Measurements from ENCODE around the gene SBNO1. TPM values are rescaled to one million over a fixed set of nuclear protein-coding genes. Genes with fewer than 3 reads are reported as not detected.

Gene SBNO1
- total RNA-seq, 1 experiment from 2014 or later, result 43.8 TPM

DNA sequence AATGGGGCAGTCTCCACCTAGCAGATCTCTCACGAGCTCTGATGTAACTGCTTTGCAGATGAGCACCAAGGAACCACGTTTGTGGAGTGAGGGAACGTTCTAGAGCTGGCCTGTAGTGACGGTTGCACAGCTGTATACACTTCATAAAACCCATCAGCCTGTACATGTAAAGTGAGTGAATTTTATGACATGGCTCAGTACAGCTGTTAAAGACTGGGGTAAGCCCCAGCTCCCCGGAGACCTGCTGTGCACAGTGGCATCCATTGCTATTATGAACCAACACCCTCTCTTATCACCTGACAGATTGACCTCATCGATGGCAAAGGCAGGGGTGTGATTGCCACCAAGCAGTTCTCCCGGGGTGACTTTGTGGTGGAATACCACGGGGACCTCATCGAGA lies 39.9 kb upstream of the SBNO1 start (continued):
- TF ChIP-seq, protein P1, sequence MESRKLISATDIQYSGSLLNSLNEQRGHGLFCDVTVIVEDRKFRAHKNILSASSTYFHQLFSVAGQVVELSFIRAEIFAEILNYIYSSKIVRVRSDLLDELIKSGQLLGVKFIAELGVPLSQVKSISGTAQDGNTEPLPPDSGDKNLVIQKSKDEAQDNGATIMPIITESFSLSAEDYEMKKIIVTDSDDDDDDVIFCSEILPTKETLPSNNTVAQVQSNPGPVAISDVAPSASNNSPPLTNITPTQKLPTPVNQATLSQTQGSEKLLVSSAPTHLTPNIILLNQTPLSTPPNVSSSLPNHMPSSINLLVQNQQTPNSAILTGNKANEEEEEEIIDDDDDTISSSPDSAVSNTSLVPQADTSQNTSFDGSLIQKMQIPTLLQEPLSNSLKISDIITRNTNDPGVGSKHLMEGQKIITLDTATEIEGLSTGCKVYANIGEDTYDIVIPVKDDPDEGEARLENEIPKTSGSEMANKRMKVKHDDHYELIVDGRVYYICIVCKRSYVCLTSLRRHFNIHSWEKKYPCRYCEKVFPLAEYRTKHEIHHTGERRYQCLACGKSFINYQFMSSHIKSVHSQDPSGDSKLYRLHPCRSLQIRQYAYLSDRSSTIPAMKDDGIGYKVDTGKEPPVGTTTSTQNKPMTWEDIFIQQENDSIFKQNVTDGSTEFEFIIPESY (IDR thresholded peaks at IDR 0.05; ENCODE audit: extremely low read depth, insufficient replicate concordance, low read length), result no peak
- TF ChIP-seq ZNF274 (IDR thresholded peaks at IDR 0.05; ENCODE audit: low read depth, low read length) (no peak), ELF1 (IDR thresholded peaks at IDR 0.05; ENCODE audit: borderline replicate concordance, low read depth) (no peak), EZH2phosphoT487 (IDR thresholded peaks at IDR 0.05; ENCODE audit: borderline replicate concordance) (no peak), TCF7L2 (IDR thresholded peaks at IDR 0.05; ENCODE audit: borderline replicate concordance, extremely low read depth, insufficient read depth, insufficient read length) (no peak)
- TF ChIP-seq, protein P2, sequence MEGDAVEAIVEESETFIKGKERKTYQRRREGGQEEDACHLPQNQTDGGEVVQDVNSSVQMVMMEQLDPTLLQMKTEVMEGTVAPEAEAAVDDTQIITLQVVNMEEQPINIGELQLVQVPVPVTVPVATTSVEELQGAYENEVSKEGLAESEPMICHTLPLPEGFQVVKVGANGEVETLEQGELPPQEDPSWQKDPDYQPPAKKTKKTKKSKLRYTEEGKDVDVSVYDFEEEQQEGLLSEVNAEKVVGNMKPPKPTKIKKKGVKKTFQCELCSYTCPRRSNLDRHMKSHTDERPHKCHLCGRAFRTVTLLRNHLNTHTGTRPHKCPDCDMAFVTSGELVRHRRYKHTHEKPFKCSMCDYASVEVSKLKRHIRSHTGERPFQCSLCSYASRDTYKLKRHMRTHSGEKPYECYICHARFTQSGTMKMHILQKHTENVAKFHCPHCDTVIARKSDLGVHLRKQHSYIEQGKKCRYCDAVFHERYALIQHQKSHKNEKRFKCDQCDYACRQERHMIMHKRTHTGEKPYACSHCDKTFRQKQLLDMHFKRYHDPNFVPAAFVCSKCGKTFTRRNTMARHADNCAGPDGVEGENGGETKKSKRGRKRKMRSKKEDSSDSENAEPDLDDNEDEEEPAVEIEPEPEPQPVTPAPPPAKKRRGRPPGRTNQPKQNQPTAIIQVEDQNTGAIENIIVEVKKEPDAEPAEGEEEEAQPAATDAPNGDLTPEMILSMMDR (IDR thresholded peaks at IDR 0.05 in 2 of 3, conservative IDR thresholded peaks at IDR 0.05 in 1 of 3; ENCODE audit: borderline replicate concordance in 1 of 3, insufficient read depth in 1 of 3, low read depth in 2 of 3, low read length in 2 of 3), result no peak

DNA sequence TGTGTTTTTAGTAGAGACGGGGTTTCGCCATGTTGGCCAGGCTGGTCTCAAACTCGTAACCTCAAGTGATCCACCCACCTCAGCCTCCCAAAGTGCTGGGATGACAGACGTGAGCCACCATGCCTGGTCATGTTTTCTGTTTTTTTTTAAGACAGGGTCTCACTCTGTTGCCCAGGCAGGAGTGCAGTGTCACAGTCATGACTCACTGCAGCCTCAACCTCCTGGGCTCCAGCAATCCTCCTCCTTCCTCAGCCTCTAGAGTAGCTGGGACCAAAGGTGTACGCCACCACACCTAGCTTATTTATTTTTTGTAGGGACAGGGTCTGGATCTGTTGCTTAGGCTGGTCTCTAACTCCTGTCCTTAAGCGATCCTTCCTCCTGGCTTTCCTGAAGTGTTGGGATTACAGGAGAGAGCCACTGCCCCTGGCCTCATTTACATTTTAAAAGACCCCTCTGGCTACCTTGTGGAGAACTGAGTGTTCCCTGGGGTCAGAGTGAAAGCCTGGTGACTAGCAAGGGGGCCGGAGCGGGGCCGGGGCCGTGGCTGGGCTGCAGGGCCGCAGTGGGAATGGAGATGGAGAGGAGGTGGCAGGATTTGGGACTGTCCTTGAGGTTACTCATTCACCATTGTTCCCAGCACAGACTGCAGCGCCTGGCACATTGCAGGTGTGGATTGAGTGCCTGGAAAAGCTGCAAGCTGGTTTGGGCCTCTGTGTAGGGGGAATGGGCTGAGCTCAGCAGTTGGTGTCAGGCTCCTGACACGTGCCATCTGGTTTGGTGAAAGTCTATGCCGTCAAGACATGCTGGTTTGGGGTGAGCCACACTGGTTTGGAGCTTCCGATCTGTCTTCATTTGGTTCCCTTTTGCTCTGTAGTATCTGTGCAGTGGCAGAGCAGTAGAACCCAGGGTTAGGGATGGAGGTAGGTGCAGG lies 37.4 kb upstream of the SBNO1 start:
- Histone ChIP-seq H3K9me2 (ENCODE audit: insufficient read depth) (no peaks in the 10 kb centered on the region), H3K4me1 (ENCODE audit: control insufficient read depth in 1 of 2, insufficient read depth in 2 of 2, low read length in 2 of 2) (no peaks in the 10 kb centered on the region), H3K79me2 (ENCODE audit: insufficient read depth, low read length) (peaks cover 53% of the 10 kb centered on the region), H3K9me3 (ENCODE audit: control insufficient read depth in 1 of 2, insufficient read depth in 1 of 2, low read depth in 1 of 2, low read length in 2 of 2) (no peaks in the 10 kb centered on the region), H4K20me1 (ENCODE audit: insufficient read depth) (no peaks in the 10 kb centered on the region), H2AFZ (ENCODE audit: low read depth, low read length, poor library complexity, severe bottlenecking) (no peak overlapping the region), H3K9ac (ENCODE audit: low read length) (no peak overlapping the region), H3K4me2 (ENCODE audit: low read length) (no peak overlapping the region), H3K27me3 (ENCODE audit: insufficient read depth, low read length) (no peaks in the 10 kb centered on the region), H3K4me3 (replicated peaks in 1 of 2; ENCODE audit: low read depth in 1 of 2, low read length in 2 of 2) (no peak overlapping the region), H3K36me3 (ENCODE audit: control insufficient read depth in 1 of 2, insufficient read depth in 2 of 2, low read length in 2 of 2) (peaks cover 37 to 38% of the 10 kb centered on the region in 2 experiments; a peak in 3 of 4 replicates), H3K27ac (ENCODE audit: low read depth, low read length) (no peak overlapping the region)
- DNase-seq (ENCODE audit: low read depth, low spot score), result no peak
- RAD21 ChIA-PET (ENCODE audit: low non-redundant PET in 1 of 2, low total read pairs in 2 of 2, uncharacterized antibody in 2 of 2, unreplicated experiment in 2 of 2), result no interaction called here
- CTCF ChIA-PET, result no interaction called here
- BruUV-seq (replicated peaks), result no TSS peak
- no peak for ATAC-seq
- POLR2A ChIA-PET, result no interaction called here
- intact Hi-C loops (cut with micrococcal nuclease), result no loop called here
- TF ChIP-seq EZH2 (IDR thresholded peaks at IDR 0.05) (no peak), EZH2phosphoT487 (IDR thresholded peaks at IDR 0.05; ENCODE audit: borderline replicate concordance) (no peak), SRF (IDR thresholded peaks at IDR 0.05; ENCODE audit: low read depth) (no peak), JUND (IDR thresholded peaks at IDR 0.05) (no peak), ZFX (IDR thresholded peaks at IDR 0.05) (no peak), POLR2AphosphoS5 (IDR thresholded peaks at IDR 0.05; ENCODE audit: low read depth, low read length) (no peak)
- TF ChIP-seq, protein P2 (IDR thresholded peaks at IDR 0.05 in 2 of 3, conservative IDR thresholded peaks at IDR 0.05 in 1 of 3; ENCODE audit: borderline replicate concordance in 1 of 3, insufficient read depth in 1 of 3, low read depth in 2 of 3, low read length in 2 of 3), result no peak

All from HCT116 (cell line).